Measurements from ENCODE around the gene KIFBP.
A peak's percentile ranks its signal among the peaks of the same experiment; 100 is the strongest.
"Not testable (repeated sequence)": the region's sequence is repeated elsewhere in the genome, so short reads cannot be mapped to it uniquely, and the experiment has no call there.

The KIFBP gene, protein sequence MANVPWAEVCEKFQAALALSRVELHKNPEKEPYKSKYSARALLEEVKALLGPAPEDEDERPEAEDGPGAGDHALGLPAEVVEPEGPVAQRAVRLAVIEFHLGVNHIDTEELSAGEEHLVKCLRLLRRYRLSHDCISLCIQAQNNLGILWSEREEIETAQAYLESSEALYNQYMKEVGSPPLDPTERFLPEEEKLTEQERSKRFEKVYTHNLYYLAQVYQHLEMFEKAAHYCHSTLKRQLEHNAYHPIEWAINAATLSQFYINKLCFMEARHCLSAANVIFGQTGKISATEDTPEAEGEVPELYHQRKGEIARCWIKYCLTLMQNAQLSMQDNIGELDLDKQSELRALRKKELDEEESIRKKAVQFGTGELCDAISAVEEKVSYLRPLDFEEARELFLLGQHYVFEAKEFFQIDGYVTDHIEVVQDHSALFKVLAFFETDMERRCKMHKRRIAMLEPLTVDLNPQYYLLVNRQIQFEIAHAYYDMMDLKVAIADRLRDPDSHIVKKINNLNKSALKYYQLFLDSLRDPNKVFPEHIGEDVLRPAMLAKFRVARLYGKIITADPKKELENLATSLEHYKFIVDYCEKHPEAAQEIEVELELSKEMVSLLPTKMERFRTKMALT
- long read RNA-seq, donor 1, transcript KIF1BP-201 (7 exons, 2,544 nt) = major isoform, 10 of 12 reads
- long read RNA-seq, donor 1, partial matches to known transcripts = 0 of 12 reads
- long read RNA-seq, donor 1, other reads (novel, unspliced or antisense) = 0 of 12 reads
- long read RNA-seq, donor 2, transcript KIF1BP-201 (7 exons, 2,544 nt) = major isoform, 6 of 24 reads
- long read RNA-seq, donor 2, partial matches to known transcripts = 16 of 24 reads
- long read RNA-seq, donor 2, other reads (novel, unspliced or antisense) = 0 of 24 reads
- long read RNA-seq, donor 3, partial matches to known transcripts = 0 of 5 reads
- long read RNA-seq, donor 3, other reads (novel, unspliced or antisense) = 0 of 5 reads
- long read RNA-seq, donor 4, transcript KIF1BP-201 (7 exons, 2,544 nt) = major isoform, 7 of 8 reads
- long read RNA-seq, donor 4, partial matches to known transcripts = 0 of 8 reads
- long read RNA-seq, donor 4, other reads (novel, unspliced or antisense) = 0 of 8 reads
- long read RNA-seq, donor 5, transcript KIF1BP-201 (7 exons, 2,544 nt) = major isoform, 10 of 38 reads
- long read RNA-seq, donor 5, partial matches to known transcripts = 28 of 38 reads
- long read RNA-seq, donor 5, other reads (novel, unspliced or antisense) = 0 of 38 reads
- long read RNA-seq, donor 6, partial matches to known transcripts = 0 of 3 reads
- long read RNA-seq, donor 6, other reads (novel, unspliced or antisense) = 0 of 3 reads
- long read RNA-seq, donor 7, transcript KIF1BP-201 (7 exons, 2,544 nt) = major isoform, 15 of 19 reads
- long read RNA-seq, donor 7, partial matches to known transcripts = 0 of 19 reads
- long read RNA-seq, donor 7, other reads (novel, unspliced or antisense) = 0 of 19 reads
- long read RNA-seq, donor 8, transcript KIF1BP-201 (7 exons, 2,544 nt) = major isoform, 5 of 9 reads
- long read RNA-seq, donor 8, partial matches to known transcripts = 0 of 9 reads
- long read RNA-seq, donor 8, other reads (novel, unspliced or antisense) = 0 of 9 reads

- peak; percentile 96 for DNase-seq
Measured at GRCh38 chr10:68988530-68989316, at the start of gene KIFBP. TSS of gene KIFBP (plus strand) at chr10:68988803. CDS start at chr10:68988833, 30 bp downstream.

DNA sequence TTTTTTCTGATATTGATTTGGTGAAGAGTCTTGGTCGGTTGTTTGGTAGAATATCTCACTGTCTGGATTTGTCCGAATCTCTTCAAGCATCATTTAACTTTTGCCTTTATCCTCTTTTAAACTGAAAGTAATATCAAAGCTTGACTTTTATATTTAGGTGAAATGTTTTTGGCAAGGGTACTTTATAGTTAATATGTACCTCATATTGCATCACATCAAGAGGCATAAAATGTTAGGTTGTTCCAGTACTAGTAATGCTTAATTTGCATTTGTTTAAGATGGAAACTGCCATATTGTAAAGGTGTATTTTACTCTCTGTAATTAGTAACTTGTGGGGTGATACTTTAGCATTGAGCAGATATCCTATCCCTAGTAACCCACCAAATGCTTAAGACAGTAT is 49.7 kb upstream of the KIFBP start:
- no peak for DNase-seq

- DNase-seq = not testable (repeated sequence)
Measured at GRCh38 chr10:68940917-68941316, 47.7 kb upstream of the KIFBP start.

- no peak for DNase-seq
Measured at GRCh38 chr10:68950598-68950997, 38.0 kb upstream of the KIFBP start.

GRCh38 chr10:68954904-68955303 is 33.7 kb upstream of the KIFBP start:
- no peak for DNase-seq

DNA sequence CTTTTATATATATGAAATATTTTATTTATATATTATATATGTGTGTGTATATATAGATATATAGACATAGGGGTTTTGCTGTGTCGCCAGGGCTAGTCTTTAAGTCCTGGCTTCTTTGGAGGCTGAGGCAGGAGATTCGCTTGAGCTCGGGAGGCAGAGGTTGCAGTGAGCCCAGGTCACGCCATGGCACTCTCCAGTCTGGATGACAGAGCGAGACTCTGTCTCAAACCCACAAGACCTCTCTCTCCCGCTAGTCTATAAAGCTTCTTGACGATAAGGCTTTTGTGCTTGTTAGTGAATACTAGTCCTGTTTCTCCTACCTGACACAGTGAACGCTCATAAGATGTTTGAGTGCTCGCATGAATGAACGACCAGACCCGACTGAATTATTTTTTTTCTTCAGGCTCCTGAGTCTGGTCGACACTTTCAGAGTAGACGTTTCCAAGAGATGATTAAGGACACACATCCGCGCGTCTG is 33.2 kb upstream of the KIFBP start:
- no peak for DNase-seq

DNA sequence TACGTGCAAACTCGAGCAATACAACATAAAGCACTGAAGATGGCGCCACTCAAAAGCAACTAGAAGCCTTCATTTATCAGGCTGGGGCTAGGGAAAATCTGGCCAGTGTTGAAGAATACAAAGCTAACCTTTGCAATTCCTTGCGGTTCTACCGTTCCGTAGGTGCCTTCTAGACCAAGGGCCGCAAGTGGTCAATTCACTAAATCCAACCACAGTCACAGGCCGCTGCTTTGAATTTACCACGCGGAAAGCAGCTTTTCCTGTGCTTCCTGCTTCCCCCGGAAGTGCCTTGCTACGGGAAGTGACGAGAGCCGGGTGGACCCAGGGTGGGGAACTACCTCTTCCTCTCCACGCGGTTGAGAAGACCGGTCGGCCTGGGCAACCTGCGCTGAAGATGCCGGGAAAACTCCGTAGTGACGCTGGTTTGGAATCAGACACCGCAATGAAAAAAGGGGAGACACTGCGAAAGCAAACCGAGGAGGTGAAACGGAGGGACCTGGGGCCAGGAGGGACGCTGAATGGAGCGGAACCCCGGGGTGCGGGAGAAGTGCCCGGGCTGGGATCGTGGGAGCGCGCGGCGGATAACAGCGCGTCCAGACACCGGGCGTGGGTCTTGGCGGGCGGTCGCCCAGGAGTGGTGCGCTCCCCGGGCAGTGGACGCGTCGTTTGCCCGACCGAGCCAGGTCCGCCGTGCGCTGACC is 32.6 kb upstream of the KIFBP start, which contains the start of gene DDX21:
TSS of gene DDX21 (plus strand) at position 339 of the 701 bp plus-strand sequence. CDS start at position 395, 56 bp downstream.
- peak; percentile 85 for DNase-seq

DNA sequence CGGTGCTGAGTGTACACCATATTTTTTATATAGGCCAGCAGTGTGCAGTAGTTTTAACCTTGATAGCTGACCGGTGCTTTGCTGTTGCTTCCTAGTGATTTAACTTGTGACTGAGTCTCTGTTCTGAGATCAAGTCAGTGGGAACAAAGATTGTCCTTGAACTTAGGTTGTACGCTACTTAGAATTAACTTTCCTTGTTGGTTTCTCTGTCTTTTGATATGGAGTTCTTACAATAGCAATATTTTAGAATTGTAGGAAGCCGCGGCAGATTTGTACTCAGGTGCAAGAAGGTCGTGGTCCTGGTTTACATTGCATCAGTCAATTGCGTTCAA is 31.4 kb upstream of the KIFBP start:
- DNase-seq = peak; percentile 3

DNA sequence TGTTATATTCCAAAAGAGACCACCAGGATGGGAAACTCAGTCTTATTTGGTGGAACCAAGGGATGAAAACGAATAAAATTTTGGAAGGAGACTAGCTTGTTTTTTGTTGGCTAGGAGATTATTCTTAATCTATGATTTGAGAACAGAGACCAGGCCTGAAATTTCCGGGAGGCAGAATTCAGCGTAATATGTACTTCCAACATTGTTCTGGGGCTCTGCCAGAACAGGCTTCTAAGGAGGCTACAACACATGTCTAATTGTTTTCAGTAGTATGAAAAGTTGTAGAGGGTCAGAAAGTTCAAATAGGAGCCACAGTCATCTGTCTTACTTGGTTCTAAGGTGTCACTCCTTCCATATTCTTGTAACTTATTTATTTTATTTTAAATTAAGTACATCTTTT is 30.9 kb upstream of the KIFBP start:
- DNase-seq = no peak

- DNase-seq = no peak
Measured at GRCh38 chr10:68959695-68960527, 28.7 kb upstream of the KIFBP start.

GRCh38 chr10:68963151-68963550 is 25.5 kb upstream of the KIFBP start:
- DNase-seq = no peak

DNA sequence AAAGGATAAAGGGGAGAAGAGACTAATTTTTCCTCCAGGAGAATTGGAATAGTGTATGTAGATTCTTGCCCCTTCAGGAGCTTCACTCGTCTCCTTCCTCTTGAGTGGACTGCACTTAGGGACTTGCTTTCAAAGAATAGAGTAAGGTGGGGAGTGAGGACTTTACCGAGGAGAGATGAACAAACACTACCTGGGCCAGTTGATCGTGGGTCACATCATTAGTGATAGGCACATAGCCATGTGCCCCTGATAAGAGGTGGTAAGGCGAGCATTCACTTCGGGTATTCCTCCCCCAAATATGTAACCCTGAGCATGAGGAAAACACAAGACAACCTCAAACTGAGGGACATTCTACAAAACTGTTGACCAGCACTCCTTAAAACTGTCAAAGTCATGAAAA is 14.6 kb upstream of the KIFBP start:
- no peak for DNase-seq

GRCh38 chr10:68975936-68976473 is 12.6 kb upstream of the KIFBP start:
- DNase-seq = not testable (repeated sequence)

DNA sequence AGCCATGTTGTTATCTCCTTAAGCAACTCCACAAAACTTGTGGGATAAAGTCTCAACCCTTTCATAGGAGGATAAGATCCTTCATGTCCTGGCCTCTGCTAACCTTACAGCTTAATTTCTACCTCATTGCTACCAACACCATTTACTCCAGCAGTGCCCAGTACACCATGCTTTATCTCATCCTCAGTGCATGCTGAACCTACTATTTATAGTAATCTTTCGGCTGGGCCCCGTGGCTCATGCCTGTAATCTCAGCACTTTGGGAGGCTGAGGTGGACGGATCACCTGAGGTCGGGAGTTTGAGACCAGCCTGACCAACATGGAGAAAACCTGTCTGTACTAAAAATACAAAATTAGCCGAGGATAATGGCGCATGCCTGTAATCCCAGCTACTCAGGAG is 8.9 kb upstream of the KIFBP start:
- not testable (repeated sequence) for DNase-seq

GRCh38 chr10:68981074-68981473 is 7.5 kb upstream of the KIFBP start:
- no peak for DNase-seq

DNA sequence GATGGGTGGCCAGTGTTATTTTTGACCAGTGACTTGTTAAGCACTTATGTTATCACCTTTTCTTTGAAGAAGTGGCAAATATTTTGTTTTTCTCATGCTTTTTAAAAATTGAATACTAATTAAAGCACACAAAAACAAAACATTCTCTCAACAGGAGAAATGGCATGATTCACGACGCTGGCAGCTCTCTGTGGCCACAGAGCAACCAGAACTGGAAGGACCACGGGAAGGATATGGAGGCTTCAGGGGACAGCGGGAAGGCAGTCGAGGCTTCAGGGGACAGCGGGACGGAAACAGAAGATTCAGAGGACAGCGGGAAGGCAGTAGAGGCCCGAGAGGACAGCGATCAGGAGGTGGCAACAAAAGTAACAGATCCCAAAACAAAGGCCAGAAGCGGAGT is 6.2 kb upstream of the KIFBP start:
- no peak for DNase-seq

DNA sequence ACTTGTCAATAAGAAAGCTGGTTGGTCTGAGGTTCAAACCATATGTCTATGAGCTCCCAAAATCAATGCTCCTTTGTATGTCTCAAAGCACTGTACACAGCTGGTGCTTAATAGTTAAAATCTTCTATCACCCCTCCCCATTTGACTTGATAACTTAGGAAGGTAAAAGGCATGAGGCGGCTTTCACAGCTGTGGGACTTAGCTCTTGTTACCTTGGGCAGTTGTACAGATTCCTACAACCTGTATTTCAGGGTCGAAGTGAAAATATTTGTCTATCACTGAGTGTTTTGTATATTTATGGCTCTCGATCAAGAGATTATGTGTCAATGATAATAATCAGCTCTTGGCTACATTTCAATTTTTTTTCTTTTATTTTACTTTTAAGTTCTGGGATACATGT is 992 bp upstream of the KIFBP start:
- DNase-seq = no peak

GRCh38 chr10:68989317-68989990 is 851 bp downstream of the KIFBP start:
- no peak for DNase-seq
